GM21360 (cell line): ENCODE measurements around the gene DLG2.

Source experiments
- ATAC-seq: cut with Tn5 transposase; IDR thresholded peaks from one replicate; pipeline ENCODE4 v1.9.1; 2021; ENCODE audit warnings: mild to moderate bottlenecking, moderate library complexity; ENCODE audit not compliant: unreplicated experiment

Gene DLG2

GRCh38 chr11:84194696-84195095 lies 1432.4 kb downstream of the DLG2 start:
- no peak for ATAC-seq

GRCh38 chr11:84193706-84194105 lies 1433.4 kb downstream of the DLG2 start:
- no peak for ATAC-seq

- no peak for ATAC-seq
Observed at GRCh38 chr11:84188521-84188920, 1438.6 kb downstream of the DLG2 start.

- ATAC-seq, result no peak
Observed at GRCh38 chr11:84173078-84173477, 1454.1 kb downstream of the DLG2 start.

- ATAC-seq, result no peak
Observed at GRCh38 chr11:84165139-84165538, 1462.0 kb downstream of the DLG2 start.

GRCh38 chr11:84164728-84165127 lies 1462.4 kb downstream of the DLG2 start:
- ATAC-seq, result no peak

GRCh38 chr11:84163116-84163515 lies 1464.0 kb downstream of the DLG2 start:
- ATAC-seq, result no peak

- ATAC-seq, result no peak
Observed at GRCh38 chr11:84157639-84158038, 1469.5 kb downstream of the DLG2 start.

- ATAC-seq, result no peak
Observed at GRCh38 chr11:84146826-84147225, 1480.3 kb downstream of the DLG2 start.

GRCh38 chr11:84145616-84146185 lies 1481.4 kb downstream of the DLG2 start:
- ATAC-seq, result no peak

GRCh38 chr11:84144531-84144930 lies 1482.6 kb downstream of the DLG2 start:
- ATAC-seq, result no peak

- ATAC-seq, result no peak
Observed at GRCh38 chr11:84142411-84142810, 1484.7 kb downstream of the DLG2 start.

GRCh38 chr11:84140386-84141169 lies 1486.6 kb downstream of the DLG2 start:
- ATAC-seq, result no peak

- no peak for ATAC-seq
Observed at GRCh38 chr11:84137960-84138359, 1489.2 kb downstream of the DLG2 start.

GRCh38 chr11:84137505-84137904 lies 1489.6 kb downstream of the DLG2 start:
- ATAC-seq, result no peak

GRCh38 chr11:84136926-84137325 lies 1490.2 kb downstream of the DLG2 start:
- no peak for ATAC-seq

GRCh38 chr11:84130646-84131427 lies 1496.3 kb downstream of the DLG2 start:
- no peak for ATAC-seq

- no peak for ATAC-seq
Observed at GRCh38 chr11:84129961-84130576, 1497.1 kb downstream of the DLG2 start.

- ATAC-seq, result no peak
Observed at GRCh38 chr11:84128840-84129239, 1498.3 kb downstream of the DLG2 start.

GRCh38 chr11:84117394-84117793 lies 1509.8 kb downstream of the DLG2 start:
- no peak for ATAC-seq

GRCh38 chr11:84106541-84106940 lies 1520.6 kb downstream of the DLG2 start:
- no peak for ATAC-seq
